Natural killer cell (primary cell): ENCODE measurements around the gene TRIM69. TPM values are rescaled to one million over a fixed set of nuclear protein-coding genes. Genes with fewer than 3 reads are reported as not detected.

Experiments
- ATAC-seq, 3 donors: fragments of 150-1000 bp in 2 of 3; fragments of 200-7000 bp in 1 of 3; cut with Tn5 transposase; 1 replicate in 1 of 3; 2 replicates in 2 of 3; pipeline ENCODE4 v1.10.0; 2021; ENCODE audit warnings: mild to moderate bottlenecking in 2 of 3, moderate library complexity in 2 of 3
- DNase-seq, 2 donors: peaks; one replicate each; pipeline versions ENCODE4 v3.0.0 to v3.0.0-alpha.2; 2013 to 2021; ENCODE audit warnings: mixed read lengths in 1 of 2
- H3K27ac ChIP-seq: one replicate; pipeline ENCODE4 v1.5.1; 2013; ENCODE audit warnings: mild to moderate bottlenecking, low read length
- H3K27me3 ChIP-seq: one replicate; pipeline ENCODE4 v1.6.1; 2013; ENCODE audit warnings: low read length; ENCODE audit not compliant: control insufficient read depth, insufficient read depth
- H3K36me3 ChIP-seq: one replicate; pipeline ENCODE4 v1.6.1; 2013; ENCODE audit warnings: low read length; ENCODE audit not compliant: control insufficient read depth, insufficient read depth
- H3K4me1 ChIP-seq: one replicate; pipeline ENCODE4 v1.6.1; 2013; ENCODE audit warnings: low read length; ENCODE audit not compliant: control insufficient read depth, insufficient read depth
- H3K4me3 ChIP-seq: one replicate; pipeline ENCODE4 v1.5.1; 2013; ENCODE audit warnings: low read length
- H3K9me3 ChIP-seq: one replicate; pipeline ENCODE4 v1.6.1; 2013; ENCODE audit warnings: low read length; ENCODE audit not compliant: control insufficient read depth, insufficient read depth
- H3K27ac Mint-ChIP-seq, 2 donors: one replicate each; pipeline ENCODE4 v1.8.0; 2022; ENCODE audit warnings: mild to moderate bottlenecking in 2 of 2, mixed read lengths in 2 of 2, moderate library complexity in 1 of 2
- H3K27me3 Mint-ChIP-seq, 2 donors: one replicate each; pipeline ENCODE4 v1.8.0; 2022; ENCODE audit warnings: low read depth in 2 of 2, mixed read lengths in 2 of 2
- H3K36me3 Mint-ChIP-seq: one replicate; pipeline ENCODE4 v1.8.0; 2022; ENCODE audit warnings: mixed read lengths
- H3K4me1 Mint-ChIP-seq, 2 donors: one replicate each; pipeline ENCODE4 v1.8.0; 2022; ENCODE audit warnings: mixed read lengths in 2 of 2
- H3K4me3 Mint-ChIP-seq: one replicate; pipeline ENCODE4 v1.8.0; 2022; ENCODE audit warnings: mild to moderate bottlenecking, moderate library complexity, mixed read lengths
- H3K9me3 Mint-ChIP-seq, 2 donors: one replicate each; pipeline ENCODE4 v1.8.0; 2022; ENCODE audit warnings: mixed read lengths in 2 of 2
- CTCF ChIP-seq: fragments of 200-600 bp; IDR thresholded peaks from one replicate; pipeline ENCODE4 v1.8.0; 2022; ENCODE audit warnings: antibody characterized with exemption
- WGBS: methylation state at CpG from one replicate; pipeline ENCODE4 v1.1.7; 2013; ENCODE audit warnings: missing lambda C conversion rate; ENCODE audit not compliant: insufficient coverage; 5-methylcytosine and 5-hydroxymethylcytosine counted together
- intact Hi-C: fragments of 100-400 bp; cut with micrococcal nuclease; formaldehyde crosslinking; loops from one replicate; pipeline ENCODE4 v1.14.2; 2022
- total RNA-seq, 4 donors: library from RNA; stranded (reverse); fragments of 120-200 nt in 1 of 4; gene quantifications; one replicate each; pipeline versions ENCODE4 v1.2.3 to v1.2.4, GENCODE V29; 2013 to 2022

TRIM69 gene
- total RNA-seq, 3 donors from 2014 or later (not counting 1 experiment from before 2014, with no cell fraction given): 14.2 to 20.1 (median 16.3) TPM

- H3K36me3 ChIP-seq: no peaks in the 10 kb centered on the region
- no peaks in the 10 kb centered on the region for H3K9me3 ChIP-seq
- no peak for TF ChIP-seq CTCF
- no peaks in the 10 kb centered on the region for H3K27me3 ChIP-seq
- 92% methylated on average over 3 of the region's 4 CpGs for WGBS
- H3K27ac ChIP-seq: no peak overlapping the region
- H3K36me3 Mint-ChIP-seq: peaks cover 11% of the 10 kb centered on the region
- intact Hi-C loops: no loop called here
- H3K4me3 Mint-ChIP-seq: no peak overlapping the region
- DNase-seq (no peak), ATAC-seq (no peak)
- H3K4me1 ChIP-seq: no peaks in the 10 kb centered on the region
- H3K27me3 Mint-ChIP-seq: peaks cover 3 to 6% of the 10 kb centered on the region in 2 donors
- no peaks in the 10 kb centered on the region for H3K4me1 Mint-ChIP-seq
- H3K9me3 Mint-ChIP-seq: peaks cover 0 to 10% of the 10 kb centered on the region in 2 donors
- H3K4me3 ChIP-seq: no peak overlapping the region
- H3K27ac Mint-ChIP-seq: no peak overlapping the region
Measured at GRCh38 chr15:44775953-44776352, 39.6 kb downstream of the TRIM69 start.

- Mint-ChIP-seq H3K9me3 (no peaks in the 10 kb centered on the region), H3K4me1 (peaks cover 7 to 9% of the 10 kb centered on the region in 2 donors), H3K36me3 (no peaks in the 10 kb centered on the region), H3K27ac (no peak overlapping the region), H3K4me3 (no peak overlapping the region), H3K27me3 (peaks cover 0 to 3% of the 10 kb centered on the region in 2 donors)
- intact Hi-C loops: no loop called here
- DNase-seq (no peak), ATAC-seq (no peak)
- H3K9me3 ChIP-seq: no peaks in the 10 kb centered on the region
- H3K4me1 ChIP-seq: peaks cover 4% of the 10 kb centered on the region
- H3K36me3 ChIP-seq: no peaks in the 10 kb centered on the region
- H3K27ac ChIP-seq: no peak overlapping the region
- no peak overlapping the region for H3K4me3 ChIP-seq
- 100% methylated on average over 2 of the region's 2 CpGs for WGBS
- H3K27me3 ChIP-seq: no peaks in the 10 kb centered on the region
- TF ChIP-seq CTCF: no peak
Measured at GRCh38 chr15:44779761-44780160, 43.4 kb downstream of the TRIM69 start.

GRCh38 chr15:44780608-44781007 is 44.3 kb downstream of the TRIM69 start:
- Mint-ChIP-seq H3K27me3 (peaks cover 0 to 3% of the 10 kb centered on the region in 2 donors), H3K36me3 (no peaks in the 10 kb centered on the region), H3K27ac (no peak overlapping the region), H3K4me1 (peaks cover 7 to 9% of the 10 kb centered on the region in 2 donors), H3K9me3 (no peaks in the 10 kb centered on the region), H3K4me3 (no peak overlapping the region)
- Histone ChIP-seq H3K27ac (no peak overlapping the region), H3K4me3 (no peak overlapping the region), H3K36me3 (no peaks in the 10 kb centered on the region), H3K27me3 (no peaks in the 10 kb centered on the region), H3K4me1 (peaks cover 4% of the 10 kb centered on the region), H3K9me3 (no peaks in the 10 kb centered on the region)
- ATAC-seq (no peak), DNase-seq (no peak)
- 50% methylated on average over 1 of the region's 2 CpGs for WGBS
- TF ChIP-seq CTCF: no peak
- intact Hi-C loops: no loop called here

GRCh38 chr15:44781128-44781810 is 44.9 kb downstream of the TRIM69 start:
- Mint-ChIP-seq H3K27me3 (peaks cover 0 to 3% of the 10 kb centered on the region in 2 donors), H3K9me3 (no peaks in the 10 kb centered on the region), H3K27ac (no peak overlapping the region), H3K36me3 (no peaks in the 10 kb centered on the region), H3K4me3 (no peak overlapping the region), H3K4me1 (peaks cover 7 to 9% of the 10 kb centered on the region in 2 donors)
- no peak for TF ChIP-seq CTCF
- DNase-seq (no peak), ATAC-seq (no peak)
- H3K4me1 ChIP-seq: peaks cover 4% of the 10 kb centered on the region
- intact Hi-C loops: no loop called here
- H3K36me3 ChIP-seq: no peaks in the 10 kb centered on the region
- no peak overlapping the region for H3K4me3 ChIP-seq
- H3K27ac ChIP-seq: no peak overlapping the region
- 94% methylated on average over 7 of the region's 7 CpGs for WGBS
- H3K27me3 ChIP-seq: no peaks in the 10 kb centered on the region
- H3K9me3 ChIP-seq: no peaks in the 10 kb centered on the region
